ENCODE results near the gene SEPTIN5. TPM values are rescaled to one million over a fixed set of nuclear protein-coding genes. Genes with fewer than 3 reads are reported as not detected.

The SEPTIN5 gene
- total RNA-seq, 2 donors from 2014 or later: 1.8 to 1.9 TPM

- ATAC-seq (replicated peaks in 1 of 2) (no peak), DNase-seq (no peak)
- Mint-ChIP-seq H3K27me3 (ENCODE audit: low read depth) (peaks cover 27% of the 10 kb centered on the region), H3K27ac (no peak overlapping the region), H3K4me3 (no peak overlapping the region), H3K36me3 (ENCODE audit: insufficient read depth in 2 of 2) (no peaks in the 10 kb centered on the region), H3K9me3 (no peaks in the 10 kb centered on the region), H3K4me1 (ENCODE audit: low read depth) (peaks cover 2% of the 10 kb centered on the region)
These were observed 36.5 kb downstream of the SEPTIN5 start for GRCh38 chr22:19750507-19751490.

DNA sequence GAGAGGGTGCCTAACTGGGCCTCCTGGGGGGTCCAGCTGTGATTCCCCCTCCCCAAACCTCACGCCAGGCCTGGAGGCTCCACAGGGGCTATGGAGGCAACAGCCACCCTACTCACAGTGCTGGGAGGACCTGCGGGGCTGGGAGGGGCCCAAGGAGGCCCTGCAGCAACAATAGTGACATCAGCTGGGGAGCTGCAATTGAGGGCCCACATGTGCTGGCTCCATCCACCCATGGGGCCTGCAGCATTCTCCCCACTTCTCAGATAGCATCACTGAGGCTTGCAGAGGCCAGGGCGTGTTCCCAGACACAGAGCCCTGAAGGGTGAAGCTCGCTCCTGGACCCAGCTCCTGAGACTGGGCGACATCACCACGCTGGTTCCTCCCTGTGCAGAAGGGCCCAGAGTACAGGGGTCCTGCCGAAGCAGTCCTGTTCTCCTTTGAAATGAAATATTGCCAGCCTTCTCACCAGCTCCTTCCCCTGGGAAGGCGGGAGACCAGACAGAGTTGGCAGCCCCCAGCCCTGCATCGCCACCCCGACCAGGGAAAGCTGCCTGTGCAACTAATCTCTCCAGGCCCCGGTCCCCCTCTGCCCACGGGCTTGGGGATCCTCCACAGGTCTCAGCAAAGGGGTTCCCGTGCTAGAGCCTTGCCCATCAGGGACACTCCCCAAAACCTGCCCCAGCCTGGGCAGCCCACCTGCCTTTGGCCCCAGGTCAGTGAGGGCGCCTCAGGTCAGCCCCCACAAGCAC lies 37.4 kb downstream of the SEPTIN5 start:
- Mint-ChIP-seq H3K4me1 (ENCODE audit: low read depth) (peaks cover 10% of the 10 kb centered on the region), H3K27me3 (ENCODE audit: low read depth) (peaks cover 35% of the 10 kb centered on the region), H3K9me3 (no peaks in the 10 kb centered on the region), H3K27ac (no peak overlapping the region), H3K36me3 (ENCODE audit: insufficient read depth in 2 of 2) (no peaks in the 10 kb centered on the region), H3K4me3 (no peak overlapping the region)
- ATAC-seq (replicated peaks in 1 of 2) (no peak), DNase-seq (no peak)

DNA sequence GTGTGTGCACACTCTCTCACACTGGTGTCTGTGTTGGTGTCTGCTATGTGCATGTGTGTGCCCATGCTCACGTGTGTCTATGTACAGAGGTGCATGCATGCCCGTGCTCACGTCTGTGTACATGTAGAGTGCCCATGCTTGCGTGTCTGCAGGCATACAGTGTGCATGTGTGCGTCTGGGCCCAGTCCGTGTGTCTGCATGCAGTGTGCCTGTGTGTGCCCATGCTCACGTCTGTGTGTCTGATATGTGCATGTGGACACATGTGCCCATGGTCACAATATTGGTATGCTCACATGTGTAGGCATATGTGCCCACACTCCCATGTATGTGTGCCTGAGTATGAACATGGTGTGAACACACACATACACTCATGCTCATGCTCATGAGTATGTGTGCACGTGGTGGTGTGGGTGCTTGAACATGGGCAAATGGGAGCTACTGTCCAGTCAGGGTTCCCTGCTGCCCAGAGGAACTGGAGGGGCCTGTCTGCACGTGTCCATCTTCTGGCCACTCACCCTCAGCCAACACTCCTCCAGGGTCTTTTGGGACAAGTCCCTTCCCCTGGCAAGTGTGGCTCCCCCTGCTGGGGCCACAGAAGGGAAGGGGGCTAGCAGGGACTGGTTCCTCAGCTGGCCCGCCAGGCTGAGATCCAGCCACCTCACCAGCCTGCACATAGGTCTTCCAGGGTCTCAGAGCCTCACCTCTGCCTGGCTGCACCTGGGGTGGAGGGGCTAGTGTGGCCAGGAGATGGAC lies 39.0 kb downstream of the SEPTIN5 start:
- H3K4me3 Mint-ChIP-seq: no peak overlapping the region
- H3K4me1 Mint-ChIP-seq (ENCODE audit: low read depth): peaks cover 16% of the 10 kb centered on the region
- no peaks in the 10 kb centered on the region for H3K36me3 Mint-ChIP-seq (ENCODE audit: insufficient read depth in 2 of 2)
- no peak for ATAC-seq (replicated peaks in 1 of 2)
- H3K27me3 Mint-ChIP-seq (ENCODE audit: low read depth): peaks cover 47% of the 10 kb centered on the region
- H3K9me3 Mint-ChIP-seq: no peaks in the 10 kb centered on the region
- H3K27ac Mint-ChIP-seq: no peak overlapping the region
- no peak for DNase-seq

GRCh38 chr22:19753996-19754700 lies 39.8 kb downstream of the SEPTIN5 start:
- Mint-ChIP-seq H3K4me1 (ENCODE audit: low read depth) (peaks cover 16% of the 10 kb centered on the region), H3K36me3 (ENCODE audit: insufficient read depth in 2 of 2) (no peaks in the 10 kb centered on the region), H3K9me3 (no peaks in the 10 kb centered on the region), H3K27me3 (ENCODE audit: low read depth) (peaks cover 47% of the 10 kb centered on the region), H3K27ac (no peak overlapping the region), H3K4me3 (no peak overlapping the region)
- DNase-seq: no peak
- ATAC-seq (replicated peaks in 1 of 2): no peak

DNA sequence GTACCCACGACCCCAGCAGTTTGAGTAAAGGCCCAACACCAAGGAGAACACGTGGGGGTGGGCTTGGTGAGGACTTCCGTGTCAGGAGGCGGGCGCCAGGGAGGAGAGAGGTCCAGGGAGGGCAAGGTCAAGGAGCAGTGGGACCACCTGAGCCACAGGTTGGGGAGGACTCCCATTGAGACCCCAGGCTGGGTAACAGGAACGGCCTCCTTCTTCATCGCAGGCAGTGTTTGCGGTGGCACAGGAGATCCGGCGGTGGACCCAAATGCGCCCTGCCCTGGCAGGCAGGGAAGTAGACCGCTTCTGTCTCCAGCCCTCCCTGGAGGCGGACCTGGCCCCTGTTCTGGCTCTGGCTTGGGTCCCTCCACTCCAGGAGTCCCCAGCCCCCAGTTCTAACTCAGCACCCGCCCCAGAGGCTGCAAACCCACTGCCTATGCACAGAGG lies 40.4 kb downstream of the SEPTIN5 start:
- ATAC-seq (replicated peaks in 1 of 2) (no peak), DNase-seq (no peak)
- peaks cover 52% of the 10 kb centered on the region for H3K27me3 Mint-ChIP-seq (ENCODE audit: low read depth)
- peaks cover 0 to under 1% of the 10 kb centered on the region in 2 donors for H3K36me3 Mint-ChIP-seq (ENCODE audit: insufficient read depth in 2 of 2)
- H3K4me1 Mint-ChIP-seq (ENCODE audit: low read depth): peaks cover 20% of the 10 kb centered on the region
- no peak overlapping the region for H3K27ac Mint-ChIP-seq
- H3K9me3 Mint-ChIP-seq: no peaks in the 10 kb centered on the region
- no peak overlapping the region for H3K4me3 Mint-ChIP-seq

- H3K9me3 Mint-ChIP-seq: no peaks in the 10 kb centered on the region
- peaks cover 57% of the 10 kb centered on the region for H3K27me3 Mint-ChIP-seq (ENCODE audit: low read depth)
- ATAC-seq (replicated peaks in 1 of 2): no peak
These were observed 40.9 kb downstream of the SEPTIN5 start for GRCh38 chr22:19755145-19755710.

GRCh38 chr22:19755722-19756287 lies 41.5 kb downstream of the SEPTIN5 start:
- H3K4me1 Mint-ChIP-seq (ENCODE audit: low read depth): peaks cover 27% of the 10 kb centered on the region
- peaks cover 61% of the 10 kb centered on the region for H3K27me3 Mint-ChIP-seq (ENCODE audit: low read depth)
- DNase-seq: no peak
- ATAC-seq (replicated peaks in 1 of 2): no peak
- H3K27ac Mint-ChIP-seq: no peak overlapping the region
- H3K9me3 Mint-ChIP-seq: no peaks in the 10 kb centered on the region
- peak overlapping the region; percentile 18 to 48 for H3K4me3 Mint-ChIP-seq
- peaks cover 4 to 5% of the 10 kb centered on the region in 2 donors for H3K36me3 Mint-ChIP-seq (ENCODE audit: insufficient read depth in 2 of 2)

More at GRCh38 chr22:19755145-19755710, 40.9 kb downstream of the SEPTIN5 start:
- no peak for DNase-seq
- no peak overlapping the region for H3K27ac Mint-ChIP-seq
- H3K36me3 Mint-ChIP-seq (ENCODE audit: insufficient read depth in 2 of 2): peaks cover 4% of the 10 kb centered on the region in 2 donors
- H3K4me3 Mint-ChIP-seq: no peak overlapping the region
- peaks cover 25% of the 10 kb centered on the region for H3K4me1 Mint-ChIP-seq (ENCODE audit: low read depth)

GRCh38 chr22:19756288-19757128 lies 42.2 kb downstream of the SEPTIN5 start:
- peak; percentile 72 to 80 for ATAC-seq (replicated peaks in 1 of 2)
- no peaks in the 10 kb centered on the region for H3K9me3 Mint-ChIP-seq
- peaks cover 4 to 5% of the 10 kb centered on the region in 2 donors for H3K36me3 Mint-ChIP-seq (ENCODE audit: insufficient read depth in 2 of 2)
- H3K4me3 Mint-ChIP-seq: peak overlapping the region; percentile 58 to 75
- no peak overlapping the region for H3K27ac Mint-ChIP-seq
- peaks cover 63% of the 10 kb centered on the region for H3K27me3 Mint-ChIP-seq (ENCODE audit: low read depth)
- peaks cover 27% of the 10 kb centered on the region for H3K4me1 Mint-ChIP-seq (ENCODE audit: low read depth)
- DNase-seq: peak; percentile 76 to 81

DNA sequence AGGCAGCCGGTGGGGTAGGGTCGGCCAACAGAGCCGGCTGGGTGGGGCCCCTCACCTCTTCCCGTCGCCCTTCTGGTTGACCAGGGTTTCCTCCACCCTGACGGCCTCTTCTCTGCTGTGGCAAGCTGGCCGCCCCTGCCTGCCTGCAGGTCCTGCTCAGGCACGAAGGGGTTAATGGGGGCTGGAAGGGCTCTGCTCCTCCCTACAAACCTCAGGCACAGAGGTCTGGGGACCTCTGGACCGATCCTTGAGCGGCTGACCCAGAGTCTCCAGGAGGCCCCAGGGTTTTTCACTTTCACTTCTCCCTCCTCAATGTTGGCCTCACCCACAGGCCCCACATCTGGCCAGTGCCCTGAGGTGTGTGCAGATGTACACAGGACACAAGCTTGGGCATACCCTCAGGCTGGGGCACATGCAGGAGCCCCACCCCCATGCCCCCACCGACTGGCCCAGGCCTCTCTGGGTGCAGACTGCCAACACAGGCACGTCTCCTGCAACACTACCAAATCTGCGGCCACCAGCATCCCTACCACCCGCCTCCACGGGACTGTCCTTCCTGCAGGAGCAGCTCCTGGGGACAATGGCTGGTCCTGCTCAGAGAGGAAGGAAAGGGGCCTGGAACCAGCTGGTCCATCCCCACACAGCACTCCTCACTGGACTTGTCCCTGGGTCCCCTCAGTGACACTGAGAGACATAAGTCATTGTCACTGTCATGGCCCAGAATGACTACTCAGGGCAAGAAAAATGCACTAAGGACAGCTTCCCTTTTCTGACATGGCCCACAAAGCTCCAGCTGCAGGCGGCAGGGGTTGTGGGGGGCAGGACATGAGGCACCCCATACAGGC lies 43.1 kb downstream of the SEPTIN5 start:
- no peak overlapping the region for H3K27ac Mint-ChIP-seq
- H3K36me3 Mint-ChIP-seq (ENCODE audit: insufficient read depth in 2 of 2): peaks cover 4 to 5% of the 10 kb centered on the region in 2 donors
- ATAC-seq (replicated peaks in 1 of 2) (peak in 1 of 2 donors; percentile 22), DNase-seq (no peak)
- H3K9me3 Mint-ChIP-seq: no peaks in the 10 kb centered on the region
- H3K27me3 Mint-ChIP-seq (ENCODE audit: low read depth): peaks cover 70% of the 10 kb centered on the region
- peaks cover 27% of the 10 kb centered on the region for H3K4me1 Mint-ChIP-seq (ENCODE audit: low read depth)
- peak overlapping the region; percentile 66 to 75 for H3K4me3 Mint-ChIP-seq

DNA sequence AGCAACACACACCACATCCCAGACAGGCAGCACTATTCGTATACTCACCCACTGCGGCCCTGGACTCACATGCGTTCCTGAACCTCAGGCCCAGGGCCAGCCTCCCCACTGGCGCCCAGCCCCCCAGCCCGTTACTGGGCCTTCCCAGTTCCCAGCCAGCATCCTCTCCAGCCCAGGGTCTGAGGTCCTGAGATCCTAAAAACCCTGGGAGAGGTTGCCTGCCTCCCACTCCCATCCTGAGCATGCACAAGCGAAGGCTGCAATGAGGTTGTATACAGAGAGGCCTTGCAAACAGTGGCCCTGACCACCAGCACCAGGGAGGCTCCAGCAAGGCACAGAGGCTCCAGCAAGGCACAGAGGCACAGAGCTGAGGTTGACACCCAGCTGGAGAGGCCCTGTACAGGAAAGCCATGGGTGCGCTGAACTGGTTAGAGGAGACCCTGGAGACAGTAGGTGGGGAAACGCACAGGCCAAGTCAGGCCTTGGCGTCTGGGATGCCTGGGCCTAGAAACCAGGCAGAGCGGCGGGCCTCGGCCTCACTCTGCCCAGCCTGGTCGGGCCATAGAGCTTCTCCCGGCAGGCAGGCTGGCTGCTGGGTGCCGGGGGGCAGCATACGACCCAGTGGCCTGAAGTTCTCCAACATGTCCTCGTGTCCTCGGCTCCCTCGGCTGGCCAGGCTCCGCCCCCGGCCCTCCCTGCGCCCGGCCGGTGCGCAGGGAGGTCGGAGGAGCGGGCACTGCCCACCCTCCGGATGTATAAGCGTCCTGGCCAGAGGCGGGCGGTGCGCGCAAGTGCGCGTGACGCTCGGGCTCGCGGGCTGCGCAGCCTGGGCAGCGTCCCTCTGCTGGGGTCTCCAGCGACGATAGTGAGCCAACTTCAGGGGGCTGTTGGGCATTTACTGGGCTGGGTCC lies 43.9 kb downstream of the SEPTIN5 start:
- Mint-ChIP-seq H3K9me3 (no peaks in the 10 kb centered on the region), H3K27me3 (ENCODE audit: low read depth) (peaks cover 68% of the 10 kb centered on the region), H3K4me3 (peak overlapping the region in 1 of 2 donors; percentile 75), H3K4me1 (ENCODE audit: low read depth) (peaks cover 27% of the 10 kb centered on the region), H3K36me3 (ENCODE audit: insufficient read depth in 2 of 2) (peaks cover 4 to 5% of the 10 kb centered on the region in 2 donors), H3K27ac (no peak overlapping the region)
- no peak for DNase-seq
- ATAC-seq (replicated peaks in 1 of 2): no peak
